ENCODE data around the gene NPAS3.

The NPAS3 gene

DNA sequence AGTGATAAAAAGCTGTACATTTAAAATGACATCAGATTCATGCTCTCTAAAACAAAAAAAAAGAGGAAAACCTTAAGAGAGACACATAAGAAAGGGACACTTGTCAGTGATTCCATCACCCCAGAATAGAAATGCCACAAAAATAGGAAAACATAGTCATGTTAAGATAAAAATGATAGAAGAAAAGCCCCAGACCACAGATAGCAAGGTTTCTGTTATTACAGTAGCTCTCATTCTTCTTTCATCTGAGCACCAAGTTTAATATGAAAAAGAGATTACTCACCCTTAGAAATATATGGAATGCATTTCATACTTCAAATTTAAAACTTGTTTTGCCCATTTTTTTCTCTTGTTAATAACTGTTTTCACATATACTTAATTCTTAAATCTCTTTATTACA, 795.0 kb downstream of the NPAS3 start:
- in situ Hi-C loops (cut with MboI; ENCODE audit: low sequenced_read_pairs): no loop called here

DNA sequence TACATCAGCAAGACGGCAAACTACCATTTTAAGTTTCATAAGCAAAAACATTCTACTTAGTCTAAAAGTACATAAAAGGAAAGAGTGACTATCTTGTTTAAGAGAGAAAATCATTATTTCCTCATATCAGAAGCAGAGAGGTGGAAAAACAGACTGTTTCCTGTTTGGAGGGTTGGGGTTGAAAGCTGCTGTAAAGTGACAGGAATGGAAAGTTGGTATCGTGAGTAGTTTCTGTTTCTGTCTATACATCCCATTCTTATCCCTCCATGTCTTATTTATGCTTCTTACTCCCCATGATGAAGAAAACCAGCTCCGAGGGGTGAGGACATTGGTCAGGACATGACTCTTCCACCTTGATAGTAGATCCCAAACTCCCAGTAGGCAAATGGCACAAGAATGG, 795.7 kb downstream of the NPAS3 start:
- in situ Hi-C loops (cut with MboI; ENCODE audit: low sequenced_read_pairs): no loop called here

GRCh38 chr14:33736299-33736825, 797.7 kb downstream of the NPAS3 start:
- in situ Hi-C loops (cut with MboI; ENCODE audit: low sequenced_read_pairs): no loop called here

GRCh38 chr14:33736979-33737378, 798.3 kb downstream of the NPAS3 start:
- in situ Hi-C loops (cut with MboI; ENCODE audit: low sequenced_read_pairs): no loop called here

- in situ Hi-C loops (cut with MboI; ENCODE audit: low sequenced_read_pairs): no loop called here
Observed at GRCh38 chr14:33737446-33737845, 798.8 kb downstream of the NPAS3 start.

DNA sequence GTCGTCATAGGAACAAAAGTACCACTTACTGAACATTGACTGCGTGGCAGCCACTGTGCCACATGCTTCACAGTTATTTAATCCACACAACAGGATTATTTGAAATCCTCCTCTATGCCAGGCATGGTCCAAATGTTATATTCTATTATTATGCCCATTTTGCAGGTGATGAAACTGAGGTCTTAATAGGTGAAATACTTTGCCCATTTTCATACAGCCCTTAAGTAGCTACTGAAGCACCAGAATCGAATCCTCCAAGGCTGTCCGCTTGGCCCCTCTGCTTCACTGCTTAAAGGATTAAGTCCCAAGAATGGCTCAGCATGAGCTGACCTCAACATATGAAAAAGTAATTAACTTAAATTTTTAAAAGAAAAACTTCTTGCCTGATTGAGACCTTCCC, 799.4 kb downstream of the NPAS3 start:
- in situ Hi-C loops (cut with MboI; ENCODE audit: low sequenced_read_pairs): no loop called here

GRCh38 chr14:33738491-33738890, 799.8 kb downstream of the NPAS3 start:
- in situ Hi-C loops (cut with MboI; ENCODE audit: low sequenced_read_pairs): no loop called here

DNA sequence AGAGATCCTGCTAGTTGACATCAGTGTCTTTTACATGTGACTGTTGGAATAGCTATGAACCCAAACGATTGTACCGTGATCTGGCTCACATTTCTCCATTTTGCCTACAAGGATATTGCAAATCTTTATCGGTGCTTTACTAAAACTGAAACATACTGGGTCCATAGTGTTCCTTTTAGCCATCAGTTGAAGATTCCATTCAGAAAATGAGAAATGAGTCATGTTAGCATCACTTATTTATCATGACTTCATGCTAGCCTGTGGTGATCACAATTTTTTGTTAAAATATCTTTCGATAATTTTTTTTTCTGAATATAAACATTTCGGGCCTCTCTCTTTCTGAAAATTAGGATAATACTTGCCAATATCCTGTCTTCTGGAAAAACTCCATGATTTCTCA, 801.9 kb downstream of the NPAS3 start:
- in situ Hi-C loops (cut with MboI; ENCODE audit: low sequenced_read_pairs): no loop called here

- in situ Hi-C loops (cut with MboI; ENCODE audit: low sequenced_read_pairs): no loop called here
Observed at GRCh38 chr14:33742166-33742565, 803.5 kb downstream of the NPAS3 start.

GRCh38 chr14:33745163-33745562, 806.5 kb downstream of the NPAS3 start:
- in situ Hi-C loops (cut with MboI; ENCODE audit: low sequenced_read_pairs): no loop called here

DNA sequence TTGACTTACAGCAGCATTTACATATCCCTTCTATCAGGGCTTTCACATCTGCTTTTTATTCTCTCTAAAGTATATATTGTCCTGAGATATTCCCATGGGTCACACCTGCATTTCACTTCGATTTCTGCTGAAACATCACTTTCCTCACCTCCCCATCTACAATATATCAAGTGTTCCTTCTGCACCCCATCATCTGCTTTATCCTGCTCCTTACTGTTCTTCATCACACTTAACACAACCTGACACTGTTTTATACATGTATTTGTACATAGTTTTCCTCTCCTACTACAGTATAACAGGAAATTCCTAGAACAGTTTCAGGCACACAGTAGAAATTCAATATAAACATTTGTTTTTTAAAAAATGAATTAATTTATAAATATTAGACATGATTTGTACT, 809.1 kb downstream of the NPAS3 start:
- in situ Hi-C loops (cut with MboI; ENCODE audit: low sequenced_read_pairs): no loop called here

- in situ Hi-C loops (cut with MboI; ENCODE audit: low sequenced_read_pairs): no loop called here
Observed at GRCh38 chr14:33754261-33754660, 815.6 kb downstream of the NPAS3 start.

- in situ Hi-C loops (cut with MboI; ENCODE audit: low sequenced_read_pairs): no loop called here
Observed at GRCh38 chr14:33755358-33755757, 816.7 kb downstream of the NPAS3 start.

DNA sequence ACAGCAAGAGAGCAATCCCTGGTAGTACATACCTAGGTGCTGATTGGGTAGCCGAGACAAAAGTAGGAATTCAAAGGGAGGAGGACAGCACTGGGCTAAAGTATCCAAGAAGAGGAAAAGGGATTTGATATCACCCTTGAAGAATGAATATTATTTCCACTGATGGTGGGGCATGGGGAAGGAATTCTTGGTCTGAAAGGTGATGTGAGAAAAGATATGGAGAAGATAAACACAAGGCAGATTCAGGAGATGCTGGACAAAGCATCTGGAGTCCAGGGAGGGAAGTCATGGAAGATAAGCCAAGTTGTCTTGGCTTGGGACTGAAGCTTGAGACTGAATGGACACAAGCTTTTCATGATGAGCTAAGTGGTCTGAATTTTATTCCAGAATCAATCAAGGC, 818.2 kb downstream of the NPAS3 start:
- in situ Hi-C loops (cut with MboI; ENCODE audit: low sequenced_read_pairs): no loop called here

- in situ Hi-C loops (cut with MboI; ENCODE audit: low sequenced_read_pairs): no loop called here
Observed at GRCh38 chr14:33758547-33758946, 819.9 kb downstream of the NPAS3 start.

GRCh38 chr14:33762161-33762851, 823.6 kb downstream of the NPAS3 start:
- in situ Hi-C loops (cut with MboI; ENCODE audit: low sequenced_read_pairs): no loop called here

- in situ Hi-C loops (cut with MboI; ENCODE audit: low sequenced_read_pairs): no loop called here
Observed at GRCh38 chr14:33764876-33765650, 826.4 kb downstream of the NPAS3 start.

DNA sequence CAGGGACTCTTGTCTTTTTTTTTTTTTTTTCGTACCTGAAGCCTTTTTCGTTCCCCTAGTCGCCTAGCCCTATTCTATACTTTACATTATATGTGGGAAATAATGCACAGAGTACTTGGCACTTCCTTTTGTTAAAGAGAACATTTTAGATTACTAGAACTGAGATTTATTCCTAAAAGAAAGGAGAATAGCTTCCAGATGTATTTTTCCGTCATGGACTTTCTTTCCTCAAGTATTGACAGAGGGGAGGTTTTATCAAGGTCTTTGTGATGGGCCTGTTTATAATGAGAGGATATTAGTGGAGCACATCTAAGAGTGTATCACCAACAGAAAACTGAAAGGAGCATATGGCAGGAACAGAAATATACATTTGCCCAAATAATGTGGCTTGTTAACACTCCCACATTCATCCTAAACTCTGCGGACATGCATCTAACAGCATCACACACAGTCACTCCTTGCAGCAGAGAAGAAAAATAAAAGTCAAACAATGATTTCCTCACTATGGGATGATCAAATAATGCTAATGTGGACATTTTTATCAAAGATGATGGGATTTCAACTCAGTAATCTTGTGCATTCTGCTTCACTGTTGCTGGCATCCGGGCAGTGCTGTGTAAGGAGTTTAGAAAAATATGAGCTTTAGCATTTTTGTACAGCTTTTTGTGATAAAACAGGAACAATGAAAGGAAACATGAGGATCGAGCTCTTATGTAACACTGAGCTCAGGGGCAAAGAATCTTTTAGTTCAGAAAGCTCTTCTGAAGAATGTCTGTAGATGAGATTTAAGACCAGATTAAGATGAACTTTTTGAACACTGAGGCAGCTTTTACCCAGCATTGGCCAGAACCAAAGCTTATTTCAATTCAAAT, 829.1 kb downstream of the NPAS3 start:
- in situ Hi-C loops (cut with MboI; ENCODE audit: low sequenced_read_pairs): no loop called here

DNA sequence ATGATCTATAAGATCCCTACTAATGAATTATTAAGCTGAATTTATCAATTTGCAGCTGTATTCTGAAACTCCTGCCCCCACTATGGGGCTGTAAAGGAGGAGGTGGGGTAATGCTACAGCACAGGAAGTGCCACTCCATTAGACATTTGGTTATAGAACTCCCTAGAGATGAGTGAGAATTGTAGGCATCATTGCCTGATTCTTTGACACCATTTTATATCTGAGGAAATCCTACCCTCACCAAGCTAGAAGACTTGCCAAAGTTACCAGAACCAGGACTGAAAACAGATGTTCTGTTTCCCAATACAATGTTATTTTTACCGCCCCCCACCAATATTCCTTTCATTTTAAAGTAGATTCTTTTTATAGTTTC, 829.8 kb downstream of the NPAS3 start:
- in situ Hi-C loops (cut with MboI; ENCODE audit: low sequenced_read_pairs): no loop called here

- in situ Hi-C loops (cut with MboI; ENCODE audit: low sequenced_read_pairs): no loop called here
Observed at GRCh38 chr14:33773205-33774030, 834.7 kb downstream of the NPAS3 start.

- in situ Hi-C loops (cut with MboI; ENCODE audit: low sequenced_read_pairs): no loop called here
Observed at GRCh38 chr14:33774161-33774560, 835.5 kb downstream of the NPAS3 start.

Measured in hTERT RPE-1 (cell line).